Suppressor macrophage treated with lipopolysaccharide for 4 hours (primary cell): Measurements from ENCODE around the gene EDDM13.
"Not testable (repeated sequence)": the region's sequence is repeated elsewhere in the genome, so short reads cannot be mapped to it uniquely, and the experiment has no call there.

Source experiments
- DNase-seq: peaks from one replicate; pipeline ENCODE4 v3.0.0-alpha.2; 2020

EDDM13 gene

DNA sequence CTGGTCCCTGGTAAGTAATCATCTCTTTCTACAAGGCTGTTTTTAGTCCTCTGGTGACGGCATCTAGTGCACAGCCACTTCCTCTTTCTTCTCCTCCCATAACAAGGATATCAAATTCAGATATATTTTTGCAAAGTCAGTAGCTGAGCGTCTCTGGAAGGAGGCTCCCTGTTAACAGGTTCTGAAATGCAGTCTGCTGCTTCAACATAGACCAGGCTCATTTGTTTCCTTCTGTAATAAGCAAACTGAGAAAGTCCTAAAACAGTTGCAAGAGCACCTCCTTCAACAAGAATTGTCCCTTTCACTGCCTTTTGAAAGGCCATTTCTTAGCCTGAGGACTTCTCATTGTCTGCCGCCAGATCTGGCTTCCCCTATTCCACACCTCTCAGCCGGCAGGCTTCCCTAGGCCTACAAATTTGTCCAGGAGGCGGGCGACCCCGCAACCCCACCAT is 49.5 kb downstream of the EDDM13 start:
- peak; percentile 71 for DNase-seq

DNA sequence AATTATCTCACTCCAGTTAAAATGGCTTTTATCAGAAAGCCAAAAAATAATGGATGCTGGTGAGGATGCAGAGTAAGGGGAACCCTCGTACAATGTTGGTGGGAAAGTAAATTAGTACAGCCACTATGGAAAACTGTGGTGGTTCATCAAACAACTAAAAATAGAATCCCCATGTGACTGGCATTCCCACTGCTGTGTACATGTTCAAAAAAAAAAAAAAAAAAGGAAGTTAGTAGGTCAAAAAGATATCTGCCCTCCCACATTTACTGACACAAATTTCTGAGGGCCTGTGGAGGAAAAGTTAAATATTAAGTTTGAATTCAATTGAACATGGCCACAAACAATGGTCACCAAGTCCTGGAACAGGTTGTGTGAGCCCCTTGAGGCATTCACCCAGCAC is 51.9 kb downstream of the EDDM13 start:
- peak; percentile 53 for DNase-seq

DNA sequence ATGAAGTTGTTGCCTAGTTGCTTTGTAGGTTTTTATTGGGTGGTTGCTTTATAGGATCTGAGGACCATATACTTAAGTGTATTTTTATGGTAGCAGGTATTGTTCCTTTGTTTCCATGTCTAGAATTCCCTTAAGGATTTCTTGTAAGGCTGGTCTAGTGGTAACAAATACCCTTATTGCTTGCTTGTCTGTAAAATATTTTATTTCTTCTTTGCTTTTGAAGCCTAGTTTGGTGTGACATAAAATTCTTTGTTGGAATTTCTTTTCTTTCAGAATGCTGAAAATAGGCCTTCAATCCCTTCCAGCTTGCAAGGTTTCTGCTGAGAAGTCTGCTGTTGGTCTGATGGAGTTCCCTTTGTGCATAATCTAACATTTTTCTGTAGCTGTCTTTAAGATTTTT is 60.1 kb downstream of the EDDM13 start:
- no peak for DNase-seq

DNA sequence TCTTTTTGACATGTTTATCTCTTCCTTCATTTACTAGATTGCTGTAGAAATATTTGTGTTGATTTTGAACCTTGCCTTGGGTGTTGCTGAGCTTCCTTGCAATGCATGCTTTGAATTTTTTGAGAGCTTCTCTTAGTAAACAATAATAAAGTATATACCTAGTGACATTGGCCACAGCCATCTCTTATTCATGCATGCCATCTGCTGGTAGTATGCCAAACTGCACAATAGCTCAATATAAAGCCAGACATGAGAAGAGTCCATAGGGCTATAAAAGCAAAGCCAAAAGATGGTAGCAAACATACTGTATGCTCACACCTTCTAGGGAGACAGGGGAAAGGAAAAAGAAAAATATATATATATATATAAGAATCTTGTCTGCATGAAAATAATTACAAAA is 61.0 kb downstream of the EDDM13 start:
- DNase-seq, result peak; percentile 81

DNA sequence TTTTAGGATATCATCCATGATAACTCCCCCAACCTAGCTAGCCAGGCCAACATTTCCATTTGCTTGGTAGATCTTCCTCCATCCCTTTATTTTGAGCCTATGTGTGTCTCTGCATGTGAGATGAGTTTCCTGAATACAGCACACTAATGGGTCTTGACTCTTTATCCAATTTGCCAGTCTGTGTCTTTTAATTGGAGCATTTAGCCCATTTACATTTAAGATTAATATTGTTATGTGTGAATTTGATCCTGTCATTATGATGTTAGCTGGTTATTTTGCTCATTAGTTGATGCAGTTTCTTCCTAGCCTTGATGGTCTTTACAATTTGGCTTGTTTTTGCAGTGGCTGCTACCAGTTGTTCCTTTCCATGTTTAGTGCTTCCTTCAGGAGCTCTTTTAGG is 62.8 kb downstream of the EDDM13 start:
- not testable (repeated sequence) for DNase-seq

DNA sequence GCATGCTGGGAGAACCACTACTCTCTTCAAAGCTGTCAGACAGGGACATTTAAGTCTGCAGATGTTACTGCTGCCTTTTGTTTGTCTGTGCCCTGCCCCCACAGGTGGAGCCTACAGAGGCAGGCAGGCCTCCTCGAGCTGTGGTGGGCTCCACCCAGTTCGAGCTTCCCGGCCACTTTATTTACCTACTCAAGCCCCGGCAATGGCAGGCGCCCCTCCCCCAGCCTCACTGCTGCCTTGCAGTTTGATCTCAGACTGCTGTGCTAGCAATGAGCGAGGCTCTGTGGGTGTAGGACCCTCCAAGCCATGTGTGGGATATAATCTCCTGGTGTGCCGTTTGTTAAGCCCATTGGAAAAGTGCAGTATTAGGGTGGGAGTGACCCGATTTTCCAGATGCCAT is 64.5 kb downstream of the EDDM13 start:
- not testable (repeated sequence) for DNase-seq

DNA sequence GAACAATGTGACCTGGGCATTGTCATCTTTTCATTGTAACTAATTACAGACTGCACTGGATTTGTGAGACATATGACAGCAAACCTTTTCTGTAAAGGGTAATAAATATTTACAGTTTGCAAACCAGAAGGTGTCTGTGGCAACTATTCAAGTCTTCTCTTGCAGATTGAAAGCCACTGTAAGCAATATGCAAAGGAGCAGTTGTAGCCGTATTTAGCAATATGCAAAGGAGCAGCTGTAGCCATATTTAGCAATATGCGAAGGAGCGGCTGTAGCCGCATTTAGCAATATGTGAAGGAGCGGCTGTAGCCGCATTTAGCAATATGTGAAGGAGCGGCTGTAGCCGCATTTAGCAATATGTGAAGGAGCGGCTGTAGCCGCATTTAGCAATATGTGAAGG is 66.5 kb downstream of the EDDM13 start:
- not testable (repeated sequence) for DNase-seq

DNA sequence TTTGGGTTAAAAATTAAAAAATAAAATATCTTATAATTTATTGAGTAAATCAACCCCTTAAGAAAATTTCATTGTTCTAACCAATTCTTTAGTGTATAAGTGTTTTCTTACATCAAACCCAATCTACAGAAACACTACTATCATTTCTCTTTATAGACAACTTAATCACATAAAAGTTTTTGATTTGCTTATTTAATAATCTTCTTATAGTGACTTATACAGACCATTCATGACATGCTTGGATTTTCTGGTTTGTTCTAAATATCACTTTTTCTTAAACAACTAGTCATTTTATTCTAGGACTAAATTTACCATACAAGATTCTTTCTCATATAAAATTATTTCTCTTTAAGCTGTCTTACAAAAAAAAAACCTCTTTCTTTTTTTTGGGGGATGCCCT is 69.4 kb downstream of the EDDM13 start:
- DNase-seq, result no peak

DNA sequence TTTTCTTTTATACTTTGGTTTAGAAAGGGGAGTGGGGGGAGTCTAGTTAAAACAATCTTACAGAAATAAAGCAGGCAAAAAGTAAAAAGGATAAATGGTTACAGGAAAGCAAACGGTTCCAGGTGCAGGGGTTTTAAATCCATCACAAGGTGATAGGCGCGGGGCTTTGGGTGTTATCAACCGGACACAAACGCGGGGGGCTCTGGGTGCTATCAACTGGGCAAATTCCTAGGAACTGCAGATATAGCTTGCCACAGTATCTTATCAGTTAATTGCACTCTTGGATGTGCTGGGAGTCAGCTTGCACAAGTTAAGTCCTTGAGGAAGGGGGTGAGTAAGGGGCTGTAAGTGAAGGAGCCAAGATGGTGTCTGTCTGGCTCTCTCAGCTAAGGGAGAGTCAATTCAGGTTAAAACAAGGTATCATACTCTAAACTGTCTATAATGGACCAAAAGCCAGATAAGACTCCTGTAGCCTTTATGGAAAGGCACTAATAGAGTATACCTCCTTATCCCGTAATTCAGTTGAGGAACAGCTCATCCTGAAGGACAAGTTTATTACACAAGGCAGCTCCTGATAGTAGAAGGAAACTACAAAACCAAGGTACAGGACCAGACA is 74.7 kb downstream of the EDDM13 start:
- no peak for DNase-seq

DNA sequence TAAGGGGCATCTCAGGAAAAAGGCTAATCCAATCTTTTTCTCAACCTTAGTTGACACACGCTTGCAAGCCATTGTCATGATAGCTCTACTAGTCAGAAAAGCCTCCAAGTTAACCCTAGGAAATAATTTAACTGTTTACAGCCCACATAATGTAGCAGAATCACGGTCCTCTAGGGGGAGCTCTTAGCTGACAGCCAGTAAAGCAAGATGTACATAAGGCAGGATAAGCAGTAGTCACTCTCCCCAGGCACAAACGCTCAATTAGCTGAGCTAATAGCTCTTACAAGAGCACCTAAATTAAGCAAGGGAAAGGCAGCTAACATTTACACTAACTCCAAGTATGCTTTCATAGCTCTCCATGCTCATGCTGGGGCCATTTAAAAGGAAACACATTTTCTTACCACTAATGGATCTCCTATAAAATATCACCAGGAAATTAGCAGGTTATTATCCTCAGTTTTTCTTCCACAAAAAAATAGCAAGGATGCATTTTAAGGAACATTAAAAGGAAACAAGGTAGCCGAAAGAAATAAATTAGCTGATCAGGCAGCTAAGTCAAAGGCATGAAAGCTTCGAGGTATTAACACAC is 75.8 kb downstream of the EDDM13 start:
- DNase-seq, result peak; percentile 40

DNA sequence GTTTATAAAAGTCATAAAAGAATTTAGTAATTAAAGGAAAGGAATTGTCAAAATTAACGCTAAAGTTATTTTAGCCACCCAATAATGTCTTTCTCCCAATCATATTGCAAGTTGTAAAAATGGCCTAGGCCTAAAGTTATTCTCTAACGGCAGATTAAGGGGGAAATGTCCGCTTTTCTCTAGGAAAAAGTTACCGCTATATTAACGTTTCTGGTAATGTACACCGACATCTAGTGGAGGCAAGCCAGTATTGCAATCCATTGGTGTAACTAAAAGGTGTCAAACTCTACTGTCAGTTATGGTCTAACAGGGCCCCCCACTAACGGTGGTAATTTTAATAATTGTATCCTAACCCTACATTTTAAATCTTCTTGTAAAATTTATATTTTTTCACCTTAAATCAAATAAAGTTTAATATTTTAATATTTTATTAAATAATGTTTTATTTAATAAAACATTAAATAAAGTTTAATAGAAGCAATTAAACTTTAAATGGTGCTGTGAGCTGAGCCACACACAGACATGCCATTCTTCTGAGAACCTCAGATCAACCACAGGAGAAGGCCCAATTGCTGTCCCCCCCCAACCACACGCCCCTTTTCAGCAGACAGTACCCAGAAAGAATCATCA is 78.0 kb downstream of the EDDM13 start:
- peak; percentile 71 for DNase-seq

DNA sequence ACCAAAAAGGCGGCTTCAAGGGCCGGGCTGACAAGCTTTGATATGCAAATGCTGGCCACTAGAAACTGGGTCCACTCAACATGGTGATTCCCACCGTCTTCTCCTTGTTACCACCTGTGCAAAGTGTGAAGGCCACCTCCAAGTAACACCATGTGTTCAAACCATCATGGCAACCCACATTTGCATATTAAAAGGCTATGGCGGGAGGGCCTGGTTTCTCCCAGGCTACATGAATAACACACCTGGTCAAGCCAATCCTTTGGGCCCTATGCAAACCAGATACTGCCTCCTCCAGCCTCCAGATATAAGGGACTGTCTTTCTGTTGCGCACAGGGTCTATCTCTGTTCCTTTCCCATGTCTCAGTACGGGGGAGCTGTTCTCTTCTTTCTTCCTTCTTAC is 78.7 kb downstream of the EDDM13 start:
- no peak for DNase-seq

DNA sequence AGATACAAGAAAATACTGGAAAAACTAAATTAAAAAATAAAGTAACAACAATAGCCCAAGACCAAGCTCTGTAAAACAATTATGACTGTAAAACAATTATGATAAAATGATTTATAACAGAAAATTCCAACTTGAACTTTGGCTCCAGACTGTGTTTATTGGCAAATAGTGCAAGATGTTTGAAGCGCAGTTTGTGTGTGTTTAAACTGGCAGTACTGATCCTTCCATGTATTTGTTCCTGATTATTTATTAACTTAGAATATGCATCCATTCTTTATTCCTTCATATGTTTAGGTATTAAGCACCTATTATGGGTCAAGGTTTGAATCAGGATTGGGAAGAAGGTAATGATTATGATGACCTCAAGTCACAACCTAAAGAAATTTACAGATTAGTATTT is 83.0 kb downstream of the EDDM13 start:
- DNase-seq, result no peak

DNA sequence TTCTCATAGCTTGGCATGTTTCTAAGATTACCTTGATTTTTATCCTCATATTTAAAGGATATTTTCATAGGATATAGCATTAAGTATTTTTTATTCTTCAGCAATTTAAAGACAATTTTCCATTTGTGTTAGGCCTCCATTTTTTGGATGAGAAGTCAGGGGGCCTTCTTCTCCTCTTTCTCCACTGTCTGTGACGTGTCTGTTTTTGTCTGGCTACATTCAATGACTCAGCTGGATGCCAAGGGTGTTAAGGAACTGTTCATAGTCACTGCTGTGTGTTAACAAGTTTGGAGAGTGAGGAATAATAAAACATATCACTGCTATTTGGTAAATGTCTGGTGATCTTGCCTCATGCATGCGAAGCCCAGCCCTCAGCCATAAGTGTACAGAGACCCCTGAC is 84.4 kb downstream of the EDDM13 start:
- no peak for DNase-seq
